HEK293 (cell line): ENCODE results near the gene GNG7.
A peak's percentile ranks its signal among the peaks of the same experiment; 100 is the strongest.

Experiments
- BCL11A ChIP-seq: fragments of 450-650 bp; formaldehyde crosslinking; IDR thresholded peaks from 2 replicates; pipeline ENCODE4 v1.5.1; 2016; ENCODE audit warnings: low read depth, missing biosample characterization, missing genetic modification characterization
- GLI2 ChIP-seq: fragments of 450-650 bp; formaldehyde crosslinking; IDR thresholded peaks from 2 replicates; pipeline ENCODE4; 2017; ENCODE audit warnings: missing biosample characterization, missing genetic modification characterization, low read depth, borderline replicate concordance
- GLIS2 ChIP-seq: fragments of 450-650 bp; formaldehyde crosslinking; IDR thresholded peaks from 2 replicates; pipeline ENCODE4 v1.5.1; 2016; ENCODE audit warnings: missing biosample characterization, missing genetic modification characterization
- HOXD13 ChIP-seq: sonication (generic); formaldehyde crosslinking; IDR thresholded peaks from 2 replicates; pipeline ENCODE4 v1.8.0; 2022; ENCODE audit warnings: missing genetic modification reagents, borderline replicate concordance
- OSR2 ChIP-seq: fragments of 450-650 bp; formaldehyde crosslinking; IDR thresholded peaks from 2 replicates; pipeline ENCODE4 v1.5.1; 2016; ENCODE audit warnings: missing biosample characterization, missing genetic modification characterization
- REST ChIP-seq: fragments of 450-650 bp; formaldehyde crosslinking; IDR thresholded peaks from 2 replicates; pipeline ENCODE4 v1.5.1; 2016; ENCODE audit warnings: missing biosample characterization, missing genetic modification characterization
- SCRT2 ChIP-seq: fragments of 450-650 bp; formaldehyde crosslinking; IDR thresholded peaks from 2 replicates; pipeline ENCODE4 v1.5.1; 2016; ENCODE audit warnings: missing biosample characterization, missing genetic modification characterization
- ZBTB7A ChIP-seq: fragments of 450-650 bp; formaldehyde crosslinking; IDR thresholded peaks from 2 replicates; pipeline ENCODE4 v1.5.1; 2016; ENCODE audit warnings: low read depth, missing biosample characterization, missing genetic modification characterization
- ZEB2 ChIP-seq: fragments of 450-650 bp; formaldehyde crosslinking; IDR thresholded peaks from 2 replicates; pipeline ENCODE4 v1.5.1; 2016; ENCODE audit warnings: missing biosample characterization, missing genetic modification characterization
- ZNF114 ChIP-seq: fragments of 450-650 bp; formaldehyde crosslinking; IDR thresholded peaks from 2 replicates; pipeline ENCODE4 v1.5.0; 2017; ENCODE audit warnings: missing biosample characterization, missing genetic modification characterization
- ZNF138 ChIP-seq: fragments of 450-650 bp; formaldehyde crosslinking; IDR thresholded peaks from 2 replicates; pipeline ENCODE4 v1.5.1; 2016; ENCODE audit warnings: missing biosample characterization, missing genetic modification characterization, borderline replicate concordance
- ZNF155 ChIP-seq: fragments of 450-650 bp; formaldehyde crosslinking; IDR thresholded peaks from 2 replicates; pipeline ENCODE4 v1.5.1; 2016; ENCODE audit warnings: missing biosample characterization, missing genetic modification characterization
- ZNF2 ChIP-seq: fragments of 450-650 bp; formaldehyde crosslinking; IDR thresholded peaks from 2 replicates; pipeline ENCODE4 v1.5.1; 2016; ENCODE audit warnings: missing biosample characterization, missing genetic modification characterization
- ZNF221 ChIP-seq: fragments of 450-650 bp; formaldehyde crosslinking; IDR thresholded peaks from 2 replicates; pipeline ENCODE4 v1.5.1; 2017; ENCODE audit warnings: missing biosample characterization, missing genetic modification characterization, borderline replicate concordance
- ZNF223 ChIP-seq: fragments of 450-650 bp; formaldehyde crosslinking; IDR thresholded peaks from 2 replicates; pipeline ENCODE4 v1.5.1; 2016; ENCODE audit warnings: missing biosample characterization, missing genetic modification characterization
- ZNF248 ChIP-seq: fragments of 450-650 bp; formaldehyde crosslinking; IDR thresholded peaks from 2 replicates; pipeline ENCODE4 v1.5.1; 2017; ENCODE audit warnings: missing biosample characterization, missing genetic modification characterization
- ZNF311 ChIP-seq: fragments of 450-650 bp; formaldehyde crosslinking; IDR thresholded peaks from 2 replicates; pipeline ENCODE4 v1.5.1; 2017; ENCODE audit warnings: missing biosample characterization, missing genetic modification characterization, borderline replicate concordance
- ZNF416 ChIP-seq: fragments of 450-650 bp; formaldehyde crosslinking; IDR thresholded peaks from 2 replicates; pipeline ENCODE4 v1.5.1; 2016; ENCODE audit warnings: missing biosample characterization, missing genetic modification characterization
- ZNF549 ChIP-seq: fragments of 450-650 bp; IDR thresholded peaks from 2 replicates; pipeline ENCODE4 v1.5.1; 2018; ENCODE audit warnings: missing biosample characterization, missing genetic modification characterization, mild to moderate bottlenecking, inconsistent platforms, moderate library complexity
- ZNF580 ChIP-seq: fragments of 450-650 bp; formaldehyde crosslinking; IDR thresholded peaks from 2 replicates; pipeline ENCODE4 v1.5.1; 2016; ENCODE audit warnings: missing biosample characterization, missing genetic modification characterization
- ZNF610 ChIP-seq: fragments of 450-650 bp; formaldehyde crosslinking; IDR thresholded peaks from 2 replicates; pipeline ENCODE4 v1.5.1; 2016; ENCODE audit warnings: missing biosample characterization, missing genetic modification characterization, borderline replicate concordance
- ZNF623 ChIP-seq: fragments of 450-650 bp; formaldehyde crosslinking; IDR thresholded peaks from 2 replicates; pipeline ENCODE4 v1.5.1; 2016; ENCODE audit warnings: missing biosample characterization, missing genetic modification characterization
- ZNF654 ChIP-seq: fragments of 450-650 bp; formaldehyde crosslinking; IDR thresholded peaks from 2 replicates; pipeline ENCODE4 v1.5.1; 2016; ENCODE audit warnings: low read depth, missing biosample characterization, missing genetic modification characterization
- ZNF76 ChIP-seq: fragments of 450-650 bp; formaldehyde crosslinking; IDR thresholded peaks from 2 replicates; pipeline ENCODE4; 2016; ENCODE audit warnings: low read depth, missing biosample characterization, missing genetic modification characterization, borderline replicate concordance
- ZXDB ChIP-seq: fragments of 450-650 bp; formaldehyde crosslinking; IDR thresholded peaks from 2 replicates; pipeline ENCODE4 v1.5.1; 2016; ENCODE audit warnings: missing biosample characterization, missing genetic modification characterization
- TF ChIP-seq, protein P1 (sequence below): fragments of 450-650 bp; formaldehyde crosslinking; IDR thresholded peaks from 2 replicates; pipeline ENCODE4 v1.5.1; 2016; ENCODE audit warnings: missing biosample characterization, missing genetic modification characterization
- TF ChIP-seq, protein P2 (sequence below): fragments of 450-650 bp; formaldehyde crosslinking; IDR thresholded peaks from 2 replicates; pipeline ENCODE4 v1.5.1; 2016; ENCODE audit warnings: missing biosample characterization, missing genetic modification characterization
- TF ChIP-seq, protein P3 (sequence below): fragments of 450-650 bp; formaldehyde crosslinking; IDR thresholded peaks from 2 replicates; pipeline ENCODE4 v1.5.1; 2017; ENCODE audit warnings: missing biosample characterization, missing genetic modification characterization
- TF ChIP-seq, protein P4 (sequence below): fragments of 450-650 bp; formaldehyde crosslinking; IDR thresholded peaks from 2 replicates; pipeline ENCODE4 v1.5.1; 2016; ENCODE audit warnings: missing biosample characterization, missing genetic modification characterization
- TF ChIP-seq, protein P5 (sequence below): fragments of 450-650 bp; formaldehyde crosslinking; IDR thresholded peaks from 2 replicates; pipeline ENCODE4 v1.5.1; 2016; ENCODE audit warnings: missing biosample characterization, missing genetic modification characterization, low read depth

Gene GNG7

GRCh38 chr19:2648528-2648937 is 54.0 kb downstream of the GNG7 start (continued):
- TF ChIP-seq ZNF623 (tag by site-specific recombination) (no peak), ZNF221 (tag by site-specific recombination) (no peak), ZNF223 (tag by site-specific recombination) (no peak), ZNF248 (tag by site-specific recombination) (0 out of 2 replicates have a peak, but pooled peaks have one; percentile 55), ZNF76 (tag by site-specific recombination) (peak; percentile 55), HOXD13 (CRISPR knock-in tag) (no peak), ZNF610 (tag by site-specific recombination) (peak; percentile 58; the same call in 1 of the 2 replicates), ZNF138 (no peak), ZNF311 (no peak), ZNF654 (peak; percentile 94), OSR2 (tag by site-specific recombination) (no peak), ZNF549 (no peak), ZNF155 (no peak), REST (tag by site-specific recombination) (peak; percentile 57; the same call in 1 of the 2 replicates), SCRT2 (tag by site-specific recombination) (peak; percentile 46), BCL11A (tag by site-specific recombination) (no peak), ZNF416 (tag by site-specific recombination) (peak; percentile 57; the same call in 1 of the 2 replicates), GLI2 (no peak), ZXDB (no peak; the same call in 1 of the 2 replicates), ZNF580 (tag by site-specific recombination) (peak; percentile 90), GLIS2 (no peak), ZNF114 (tag by site-specific recombination) (no peak), ZNF2 (peak; percentile 79), ZBTB7A (tag by site-specific recombination) (peak; percentile 69), ZEB2 (tag by site-specific recombination) (peak; percentile 60; the same call in 1 of the 2 replicates)
- TF ChIP-seq, protein P1, sequence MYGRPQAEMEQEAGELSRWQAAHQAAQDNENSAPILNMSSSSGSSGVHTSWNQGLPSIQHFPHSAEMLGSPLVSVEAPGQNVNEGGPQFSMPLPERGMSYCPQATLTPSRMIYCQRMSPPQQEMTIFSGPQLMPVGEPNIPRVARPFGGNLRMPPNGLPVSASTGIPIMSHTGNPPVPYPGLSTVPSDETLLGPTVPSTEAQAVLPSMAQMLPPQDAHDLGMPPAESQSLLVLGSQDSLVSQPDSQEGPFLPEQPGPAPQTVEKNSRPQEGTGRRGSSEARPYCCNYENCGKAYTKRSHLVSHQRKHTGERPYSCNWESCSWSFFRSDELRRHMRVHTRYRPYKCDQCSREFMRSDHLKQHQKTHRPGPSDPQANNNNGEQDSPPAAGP (tag by site-specific recombination) = peak; percentile 72; the same call in 1 of the 2 replicates
- TF ChIP-seq, protein P2, sequence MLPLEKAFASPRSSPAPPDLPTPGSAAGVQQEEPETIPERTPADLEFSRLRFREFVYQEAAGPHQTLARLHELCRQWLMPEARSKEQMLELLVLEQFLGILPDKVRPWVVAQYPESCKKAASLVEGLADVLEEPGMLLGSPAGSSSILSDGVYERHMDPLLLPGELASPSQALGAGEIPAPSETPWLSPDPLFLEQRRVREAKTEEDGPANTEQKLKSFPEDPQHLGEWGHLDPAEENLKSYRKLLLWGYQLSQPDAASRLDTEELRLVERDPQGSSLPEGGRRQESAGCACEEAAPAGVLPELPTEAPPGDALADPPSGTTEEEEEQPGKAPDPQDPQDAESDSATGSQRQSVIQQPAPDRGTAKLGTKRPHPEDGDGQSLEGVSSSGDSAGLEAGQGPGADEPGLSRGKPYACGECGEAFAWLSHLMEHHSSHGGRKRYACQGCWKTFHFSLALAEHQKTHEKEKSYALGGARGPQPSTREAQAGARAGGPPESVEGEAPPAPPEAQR (tag by site-specific recombination) = 0 out of 2 replicates have a peak, but pooled peaks have one; percentile 81
- TF ChIP-seq, protein P3, sequence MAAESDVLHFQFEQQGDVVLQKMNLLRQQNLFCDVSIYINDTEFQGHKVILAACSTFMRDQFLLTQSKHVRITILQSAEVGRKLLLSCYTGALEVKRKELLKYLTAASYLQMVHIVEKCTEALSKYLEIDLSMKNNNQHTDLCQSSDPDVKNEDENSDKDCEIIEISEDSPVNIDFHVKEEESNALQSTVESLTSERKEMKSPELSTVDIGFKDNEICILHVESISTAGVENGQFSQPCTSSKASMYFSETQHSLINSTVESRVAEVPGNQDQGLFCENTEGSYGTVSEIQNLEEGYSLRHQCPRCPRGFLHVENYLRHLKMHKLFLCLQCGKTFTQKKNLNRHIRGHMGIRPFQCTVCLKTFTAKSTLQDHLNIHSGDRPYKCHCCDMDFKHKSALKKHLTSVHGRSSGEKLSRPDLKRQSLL (tag by site-specific recombination) = no peak
- TF ChIP-seq, protein P4, sequence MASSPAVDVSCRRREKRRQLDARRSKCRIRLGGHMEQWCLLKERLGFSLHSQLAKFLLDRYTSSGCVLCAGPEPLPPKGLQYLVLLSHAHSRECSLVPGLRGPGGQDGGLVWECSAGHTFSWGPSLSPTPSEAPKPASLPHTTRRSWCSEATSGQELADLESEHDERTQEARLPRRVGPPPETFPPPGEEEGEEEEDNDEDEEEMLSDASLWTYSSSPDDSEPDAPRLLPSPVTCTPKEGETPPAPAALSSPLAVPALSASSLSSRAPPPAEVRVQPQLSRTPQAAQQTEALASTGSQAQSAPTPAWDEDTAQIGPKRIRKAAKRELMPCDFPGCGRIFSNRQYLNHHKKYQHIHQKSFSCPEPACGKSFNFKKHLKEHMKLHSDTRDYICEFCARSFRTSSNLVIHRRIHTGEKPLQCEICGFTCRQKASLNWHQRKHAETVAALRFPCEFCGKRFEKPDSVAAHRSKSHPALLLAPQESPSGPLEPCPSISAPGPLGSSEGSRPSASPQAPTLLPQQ = 0 out of 2 replicates have a peak, but pooled peaks have one; percentile 37
- TF ChIP-seq, protein P5, sequence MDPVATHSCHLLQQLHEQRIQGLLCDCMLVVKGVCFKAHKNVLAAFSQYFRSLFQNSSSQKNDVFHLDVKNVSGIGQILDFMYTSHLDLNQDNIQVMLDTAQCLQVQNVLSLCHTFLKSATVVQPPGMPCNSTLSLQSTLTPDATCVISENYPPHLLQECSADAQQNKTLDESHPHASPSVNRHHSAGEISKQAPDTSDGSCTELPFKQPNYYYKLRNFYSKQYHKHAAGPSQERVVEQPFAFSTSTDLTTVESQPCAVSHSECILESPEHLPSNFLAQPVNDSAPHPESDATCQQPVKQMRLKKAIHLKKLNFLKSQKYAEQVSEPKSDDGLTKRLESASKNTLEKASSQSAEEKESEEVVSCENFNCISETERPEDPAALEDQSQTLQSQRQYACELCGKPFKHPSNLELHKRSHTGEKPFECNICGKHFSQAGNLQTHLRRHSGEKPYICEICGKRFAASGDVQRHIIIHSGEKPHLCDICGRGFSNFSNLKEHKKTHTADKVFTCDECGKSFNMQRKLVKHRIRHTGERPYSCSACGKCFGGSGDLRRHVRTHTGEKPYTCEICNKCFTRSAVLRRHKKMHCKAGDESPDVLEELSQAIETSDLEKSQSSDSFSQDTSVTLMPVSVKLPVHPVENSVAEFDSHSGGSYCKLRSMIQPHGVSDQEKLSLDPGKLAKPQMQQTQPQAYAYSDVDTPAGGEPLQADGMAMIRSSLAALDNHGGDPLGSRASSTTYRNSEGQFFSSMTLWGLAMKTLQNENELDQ (tag by site-specific recombination) = no peak
